ENCODE results near the gene S1PR2.
A peak's percentile ranks its signal among the peaks of the same experiment; 100 is the strongest.
"Not testable (repeated sequence)": the region's sequence is repeated elsewhere in the genome, so short reads cannot be mapped to it uniquely, and the experiment has no call there.

The S1PR2 gene

GRCh38 chr19:10224337-10224736, 6.8 kb downstream of the S1PR2 start:
- DNase-seq (ENCODE audit: low read depth in 4 of 4, low spot score in 1 of 4), result no peak

GRCh38 chr19:10223488-10224213, 7.5 kb downstream of the S1PR2 start:
- DNase-seq (ENCODE audit: low read depth in 4 of 4, low spot score in 1 of 4), result no peak

- no peak for DNase-seq (ENCODE audit: low read depth in 4 of 4, low spot score in 1 of 4)
Observed at GRCh38 chr19:10222201-10222890, 8.8 kb downstream of the S1PR2 start.

GRCh38 chr19:10220695-10221094, 10.4 kb downstream of the S1PR2 start:
- DNase-seq (ENCODE audit: low read depth in 4 of 4, low spot score in 1 of 4), result no peak

- DNase-seq (ENCODE audit: low read depth in 4 of 4, low spot score in 1 of 4), result no peak
Observed at GRCh38 chr19:10219678-10220077, 11.5 kb downstream of the S1PR2 start.

GRCh38 chr19:10217085-10217484, 14.0 kb downstream of the S1PR2 start:
- DNase-seq (ENCODE audit: low read depth in 4 of 4, low spot score in 1 of 4), result no peak

- no peak for DNase-seq (ENCODE audit: low read depth in 4 of 4, low spot score in 1 of 4)
Observed at GRCh38 chr19:10214784-10215183, 16.3 kb downstream of the S1PR2 start.

GRCh38 chr19:10211691-10212090, 19.4 kb downstream of the S1PR2 start:
- no peak for DNase-seq (ENCODE audit: low read depth in 4 of 4, low spot score in 1 of 4)

- DNase-seq (ENCODE audit: low read depth in 4 of 4, low spot score in 1 of 4), result no peak
Observed at GRCh38 chr19:10211061-10211460, 20.1 kb downstream of the S1PR2 start.

GRCh38 chr19:10209315-10209714, 21.8 kb downstream of the S1PR2 start:
- no peak for DNase-seq (ENCODE audit: low read depth in 4 of 4, low spot score in 1 of 4)

GRCh38 chr19:10207026-10207425, 24.1 kb downstream of the S1PR2 start:
- no peak for DNase-seq (ENCODE audit: low read depth in 4 of 4, low spot score in 1 of 4)

GRCh38 chr19:10206226-10206885, 24.8 kb downstream of the S1PR2 start:
- DNase-seq (ENCODE audit: low read depth in 4 of 4, low spot score in 1 of 4), result no peak

GRCh38 chr19:10205636-10206035, 25.5 kb downstream of the S1PR2 start:
- no peak for DNase-seq (ENCODE audit: low read depth in 4 of 4, low spot score in 1 of 4)

- DNase-seq (ENCODE audit: low read depth in 4 of 4, low spot score in 1 of 4), result no peak
Observed at GRCh38 chr19:10203686-10204085, 27.4 kb downstream of the S1PR2 start.

GRCh38 chr19:10201176-10201575, 30.0 kb downstream of the S1PR2 start:
- DNase-seq (ENCODE audit: low read depth in 4 of 4, low spot score in 1 of 4), result no peak

- DNase-seq (ENCODE audit: low read depth in 4 of 4, low spot score in 1 of 4), result not testable (repeated sequence)
Observed at GRCh38 chr19:10200101-10200500, 31.0 kb downstream of the S1PR2 start.

- DNase-seq (ENCODE audit: low read depth in 4 of 4, low spot score in 1 of 4), result not testable (repeated sequence)
Observed at GRCh38 chr19:10198889-10199644, 32.1 kb downstream of the S1PR2 start.

- no peak for DNase-seq (ENCODE audit: low read depth in 4 of 4, low spot score in 1 of 4)
Observed at GRCh38 chr19:10195199-10195519, 36.0 kb downstream of the S1PR2 start.

- peak; percentile 94 to 99 (median 98) for DNase-seq (ENCODE audit: low read depth in 4 of 4, low spot score in 1 of 4)
Observed at GRCh38 chr19:10194500-10195198, 36.5 kb downstream of the S1PR2 start, which contains the start of gene DNMT1. DNMT1 (minus strand) TSS chr19:10194953; CDS start chr19:10194899, 54 bp downstream.

- DNase-seq (ENCODE audit: low read depth in 4 of 4, low spot score in 1 of 4), result peak in 3 of 4 experiments; percentile 7 to 26 (median 11)
Observed at GRCh38 chr19:10193790-10194499, 37.2 kb downstream of the S1PR2 start.
